Hepatocyte (in vitro differentiated cells): ENCODE measurements around the gene TMEM203. TPM values are rescaled to one million over a fixed set of nuclear protein-coding genes. Genes with fewer than 3 reads are reported as not detected.
"Not testable (repeated sequence)": the region's sequence is repeated elsewhere in the genome, so short reads cannot be mapped to it uniquely, and the experiment has no call there.

Source experiments
- DNase-seq: peaks from one replicate; pipeline ENCODE4 v3.0.0-alpha.2; 2016; ENCODE audit warnings: low spot score
- H2AFZ ChIP-seq: fragments of 200-600 bp; sonication (generic); 2 replicates; pipeline ENCODE4 v1.6.0; 2016; ENCODE audit warnings: antibody characterized with exemption, mild to moderate bottlenecking
- H3K27ac ChIP-seq: fragments of 200-600 bp; sonication (generic); 2 replicates; pipeline ENCODE4 v1.5.1; 2016; ENCODE audit warnings: mild to moderate bottlenecking
- H3K27me3 ChIP-seq: fragments of 200-600 bp; sonication (generic); 2 replicates; pipeline ENCODE4 v1.6.1; 2016
- H3K36me3 ChIP-seq: fragments of 200-600 bp; sonication (generic); replicated peaks from 2 replicates; pipeline ENCODE4 v1.5.1; 2016; ENCODE audit warnings: low read depth; ENCODE audit not compliant: insufficient read depth
- H3K4me1 ChIP-seq: fragments of 200-600 bp; sonication (generic); 2 replicates; pipeline ENCODE4 v1.5.1; 2016; ENCODE audit warnings: mild to moderate bottlenecking, moderate library complexity; ENCODE audit not compliant: insufficient read depth
- H3K4me2 ChIP-seq: fragments of 200-600 bp; sonication (generic); 2 replicates; pipeline ENCODE4 v1.6.0; 2016
- H3K4me3 ChIP-seq: fragments of 200-600 bp; sonication (generic); 2 replicates; pipeline ENCODE4 v1.5.1; 2016; ENCODE audit warnings: mild to moderate bottlenecking
- H3K79me2 ChIP-seq: fragments of 200-600 bp; sonication (generic); 2 replicates; pipeline ENCODE4 v1.6.0; 2017; ENCODE audit warnings: mild to moderate bottlenecking
- H3K9me2 ChIP-seq: fragments of 200-600 bp; sonication (generic); replicated peaks from 2 replicates; pipeline ENCODE4 v1.6.0; 2017; ENCODE audit warnings: mild to moderate bottlenecking; ENCODE audit not compliant: insufficient read depth
- H3K9me3 ChIP-seq: fragments of 200-600 bp; sonication (generic); 2 replicates; pipeline ENCODE4 v1.5.1; 2016; ENCODE audit warnings: low read depth, mild to moderate bottlenecking
- H4K20me1 ChIP-seq: fragments of 200-600 bp; sonication (generic); 2 replicates; pipeline ENCODE4 v1.6.0; 2016; ENCODE audit warnings: mild to moderate bottlenecking; ENCODE audit not compliant: insufficient read depth, poor library complexity, severe bottlenecking
- CTCF ChIP-seq: fragments of 200-600 bp; sonication (generic); IDR thresholded peaks from 2 replicates; pipeline ENCODE4 v1.5.1; 2016; ENCODE audit warnings: antibody characterized with exemption, mild to moderate bottlenecking; ENCODE audit not compliant: poor library complexity
- EZH2 ChIP-seq: fragments of 200-600 bp; sonication (generic); IDR thresholded peaks from 2 replicates; pipeline ENCODE4 v1.6.1; 2016; ENCODE audit warnings: antibody characterized with exemption, mild to moderate bottlenecking, borderline replicate concordance
- EZH2phosphoT487 ChIP-seq: fragments of 200-600 bp; sonication (generic); IDR thresholded peaks from one replicate; pipeline ENCODE4 v1.6.1; 2018; ENCODE audit warnings: antibody characterized with exemption, mild to moderate bottlenecking, low read depth, moderate library complexity; ENCODE audit not compliant: unreplicated experiment, severe bottlenecking
- WGBS: methylation state at CpG from one replicate; pipeline ENCODE4 v1.1.6; 2016; ENCODE audit warnings: low lambda C conversion rate; ENCODE audit errors: missing lambda C conversion rate; 5-methylcytosine and 5-hydroxymethylcytosine counted together
- polyA plus RNA-seq: library from polyadenylated mRNA; unstranded; fragments of >200 nt; fragmentation: Nextera tagmentation; extraction: Ambion mirVana; gene quantifications from 2 replicates; pipeline ENCODE4 v1.2.1, GENCODE V29; 2016
- total RNA-seq: library from RNA; depleted of rRNA; stranded (reverse); fragments of >200 nt; gene quantifications from 2 replicates; pipeline ENCODE4 v1.2.3, GENCODE V29; 2014

TMEM203 gene
- total and polyA plus RNA-seq, 2 experiments from 2014 or later, result 37.6 to 60.7 TPM

GRCh38 chr9:137245450-137246421, 40.3 kb upstream of the TMEM203 start:
- Histone ChIP-seq H4K20me1 (peaks cover 24% of the 10 kb centered on the region), H3K9me2 (no peaks in the 10 kb centered on the region), H3K4me3 (no peak overlapping the region), H3K36me3 (no peaks in the 10 kb centered on the region), H3K27me3 (no peaks in the 10 kb centered on the region), H2AFZ (no peak overlapping the region), H3K4me1 (peaks cover 8% of the 10 kb centered on the region), H3K4me2 (no peak overlapping the region), H3K9me3 (no peaks in the 10 kb centered on the region), H3K79me2 (peaks cover 29% of the 10 kb centered on the region), H3K27ac (no peak overlapping the region)
- 94% methylated on average over 25 of the region's 25 CpGs for WGBS
- no peak for TF ChIP-seq CTCF
- no peak for TF ChIP-seq EZH2phosphoT487
- TF ChIP-seq EZH2, result no peak
- peak; percentile 5 for DNase-seq

GRCh38 chr9:137244486-137245449, 39.3 kb upstream of the TMEM203 start:
- no peak for TF ChIP-seq EZH2
- no peak for TF ChIP-seq EZH2phosphoT487
- TF ChIP-seq CTCF, result no peak
- H3K36me3 ChIP-seq, result no peaks in the 10 kb centered on the region
- WGBS, result 59% methylated on average over 35 of the region's 36 CpGs
- H3K9me3 ChIP-seq, result no peaks in the 10 kb centered on the region
- DNase-seq, result peak; percentile 9
- no peak overlapping the region for H3K4me3 ChIP-seq
- H3K79me2 ChIP-seq, result peaks cover 29% of the 10 kb centered on the region
- no peaks in the 10 kb centered on the region for H3K9me2 ChIP-seq
- no peaks in the 10 kb centered on the region for H3K27me3 ChIP-seq
- peaks cover 24% of the 10 kb centered on the region for H4K20me1 ChIP-seq
- H3K27ac ChIP-seq, result no peak overlapping the region
- H3K4me1 ChIP-seq, result peaks cover 9% of the 10 kb centered on the region
- H2AFZ ChIP-seq, result no peak overlapping the region
- H3K4me2 ChIP-seq, result no peak overlapping the region

GRCh38 chr9:137243626-137244485, 38.4 kb upstream of the TMEM203 start:
- Histone ChIP-seq H3K79me2 (peaks cover 39% of the 10 kb centered on the region), H3K9me3 (no peaks in the 10 kb centered on the region), H4K20me1 (peaks cover 24% of the 10 kb centered on the region), H3K27ac (no peak overlapping the region), H3K9me2 (no peaks in the 10 kb centered on the region), H3K36me3 (no peaks in the 10 kb centered on the region), H3K4me2 (peak overlapping the region; percentile 94), H2AFZ (no peak overlapping the region), H3K4me1 (peaks cover 18% of the 10 kb centered on the region), H3K4me3 (no peak overlapping the region), H3K27me3 (no peaks in the 10 kb centered on the region)
- 65% methylated on average over 15 of the region's 15 CpGs for WGBS
- no peak for DNase-seq
- TF ChIP-seq EZH2phosphoT487, result no peak
- TF ChIP-seq CTCF, result no peak
- no peak for TF ChIP-seq EZH2

GRCh38 chr9:137243266-137243625, 37.8 kb upstream of the TMEM203 start:
- peak overlapping the region; percentile 94 for H3K4me2 ChIP-seq

More at GRCh38 chr9:137243266-137243625, 37.8 kb upstream of the TMEM203 start:
- H3K27ac ChIP-seq, H3K9me3 ChIP-seq, H3K4me3 ChIP-seq, H2AFZ ChIP-seq, H3K27me3 ChIP-seq, H3K9me2 ChIP-seq, H3K36me3 ChIP-seq, DNase-seq: not testable (repeated sequence)
- 96% methylated on average over 18 of the region's 18 CpGs for WGBS
- peaks cover 45% of the 10 kb centered on the region for H3K79me2 ChIP-seq
- H4K20me1 ChIP-seq, result peaks cover 24% of the 10 kb centered on the region
- H3K4me1 ChIP-seq, result peaks cover 20% of the 10 kb centered on the region
